ENCODE data around the gene DENND1A. TPM values are rescaled to one million over a fixed set of nuclear protein-coding genes. Genes with fewer than 3 reads are reported as not detected.

The DENND1A gene
- total and polyA plus RNA-seq, 2 of the 13 experiments (the other 11 are each of a cell fraction or from before 2014, with no cell fraction given) = 14.8 to 30.1 TPM

DNA sequence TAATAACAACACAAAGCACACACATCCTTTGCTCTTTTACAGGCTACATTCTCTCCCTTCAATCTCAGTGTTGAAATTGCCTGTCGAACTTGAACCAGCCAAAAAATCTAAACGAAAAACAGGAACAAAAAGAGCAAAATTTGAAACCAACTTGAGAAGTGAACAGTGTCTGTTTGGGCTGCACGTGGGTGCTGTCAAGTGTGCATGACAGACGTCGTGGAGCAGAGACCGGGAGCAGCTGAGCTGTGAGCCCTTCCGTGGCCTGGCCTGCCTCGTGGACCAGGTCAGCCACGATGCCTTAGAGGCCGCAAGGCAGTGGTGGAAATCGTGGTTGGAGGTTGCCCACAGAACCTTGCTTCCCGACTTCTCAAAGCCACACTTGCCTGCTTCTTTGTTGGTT lies 34.8 kb upstream of the DENND1A start:
- H3K27me3 ChIP-seq (ENCODE audit: control insufficient read depth in 1 of 2, insufficient read depth in 2 of 2, low read length in 2 of 2) = peaks cover 0 to 22% of the 10 kb centered on the region in 2 experiments
- no TSS peak for BruUV-seq (replicated peaks)
- no peak overlapping the region for H3K9ac ChIP-seq (ENCODE audit: insufficient read depth, low read depth, low read length)
- H3K4me2 ChIP-seq (ENCODE audit: low read depth, low read length) = no peak overlapping the region
- H2AFZ ChIP-seq (ENCODE audit: low read length) = no peak overlapping the region
- H3K9me3 ChIP-seq (ENCODE audit: low read length) = no peaks in the 10 kb centered on the region
- DNase-seq (ENCODE audit: low spot score) = no peak
- no peak for TF ChIP-seq PHF8 (CRISPR knock-in tag; IDR thresholded peaks at IDR 0.05)
- H3K36me3 ChIP-seq (replicated peaks in 1 of 2; ENCODE audit: control insufficient read depth in 1 of 2, insufficient read depth in 2 of 2, low read length in 2 of 2) = no peaks in the 10 kb centered on the region
- no peak overlapping the region for H3K4me3 ChIP-seq (replicated peaks in 1 of 3; ENCODE audit: insufficient read depth in 1 of 3, low read depth in 2 of 3, low read length in 3 of 3)
- no peaks in the 10 kb centered on the region for H3K79me2 ChIP-seq (ENCODE audit: insufficient read depth, low read length)
- no peak for FAIRE-seq
- no peaks in the 10 kb centered on the region for H3K4me1 ChIP-seq (ENCODE audit: insufficient read depth, low read length)
- POLR2A ChIA-PET = no interaction called here
- intact Hi-C loops (cut with micrococcal nuclease; ENCODE audit: unreplicated experiment) = no loop called here
- no peaks in the 10 kb centered on the region for H4K20me1 ChIP-seq (ENCODE audit: insufficient read depth, low read length)
- H3K27ac ChIP-seq (ENCODE audit: extremely low read length, insufficient read depth, low read length) = no peak overlapping the region
- 46% methylated on average over 10 of the region's 12 CpGs for WGBS (ENCODE audit: low lambda C conversion rate)
- in situ Hi-C loops (cut with HindIII; ENCODE audit: extremely low pct_ligation_motif_present, low pct_unique_long_range_greater_than_20kb) = no loop called here
- ATAC-seq = no peak
- CTCF ChIA-PET (ENCODE audit: low intra/inter-chr PET ratio, low total read pairs) = no interaction called here

DNA sequence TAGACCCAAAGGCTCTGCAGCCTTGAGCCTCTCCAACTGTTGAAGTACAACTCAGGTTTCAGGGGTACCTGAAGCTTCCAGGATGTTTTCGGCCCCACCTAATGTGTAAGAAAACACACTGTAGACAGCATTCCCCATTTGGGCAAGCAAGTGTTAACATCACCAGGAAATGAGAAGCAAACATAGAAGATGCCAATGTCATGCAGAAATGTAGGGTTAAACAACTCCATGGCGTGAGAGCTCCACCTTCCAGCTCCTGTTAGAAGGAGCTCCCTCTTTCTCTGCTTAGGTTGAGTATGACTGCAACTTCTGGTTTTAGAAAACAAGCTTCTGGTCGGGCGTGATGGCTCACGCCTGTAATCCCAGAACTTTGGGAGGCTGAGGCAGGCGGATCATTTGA lies 31.0 kb upstream of the DENND1A start:
- H3K4me2 ChIP-seq (ENCODE audit: low read depth, low read length) = no peak overlapping the region
- no peak overlapping the region for H3K4me3 ChIP-seq (replicated peaks in 1 of 3; ENCODE audit: insufficient read depth in 1 of 3, low read depth in 2 of 3, low read length in 3 of 3)
- H3K9me3 ChIP-seq (ENCODE audit: low read length) = no peaks in the 10 kb centered on the region
- in situ Hi-C loops (cut with HindIII; ENCODE audit: extremely low pct_ligation_motif_present, low pct_unique_long_range_greater_than_20kb) = no loop called here
- H3K79me2 ChIP-seq (ENCODE audit: insufficient read depth, low read length) = no peaks in the 10 kb centered on the region
- DNase-seq (ENCODE audit: low spot score) (no peak), ATAC-seq (no peak), FAIRE-seq (no peak)
- no peak overlapping the region for H3K9ac ChIP-seq (ENCODE audit: insufficient read depth, low read depth, low read length)
- H3K27me3 ChIP-seq (ENCODE audit: control insufficient read depth in 1 of 2, insufficient read depth in 2 of 2, low read length in 2 of 2) = peaks cover 2 to 21% of the 10 kb centered on the region in 2 experiments; a peak in 4 of 5 replicates
- intact Hi-C loops (cut with micrococcal nuclease; ENCODE audit: unreplicated experiment) = no loop called here
- H3K4me1 ChIP-seq (ENCODE audit: insufficient read depth, low read length) = no peaks in the 10 kb centered on the region
- H3K27ac ChIP-seq (ENCODE audit: extremely low read length, insufficient read depth, low read length) = no peak overlapping the region
- H3K36me3 ChIP-seq (replicated peaks in 1 of 2; ENCODE audit: control insufficient read depth in 1 of 2, insufficient read depth in 2 of 2, low read length in 2 of 2) = no peaks in the 10 kb centered on the region
- CTCF ChIA-PET (ENCODE audit: low intra/inter-chr PET ratio, low total read pairs) = no interaction called here
- POLR2A ChIA-PET = no interaction called here
- no peak overlapping the region for H2AFZ ChIP-seq (ENCODE audit: low read length)
- H4K20me1 ChIP-seq (ENCODE audit: insufficient read depth, low read length) = no peaks in the 10 kb centered on the region
- 41% methylated on average over 6 of the region's 6 CpGs for WGBS (ENCODE audit: low lambda C conversion rate)
- BruUV-seq (replicated peaks) = no TSS peak
- no peak for TF ChIP-seq NFRKB (IDR thresholded peaks at IDR 0.05)
- TF ChIP-seq ZNF652 (CRISPR knock-in tag; IDR thresholded peaks at IDR 0.05; ENCODE audit: borderline replicate concordance, low read depth) = peak; percentile 83
- TF ChIP-seq, protein P1, sequence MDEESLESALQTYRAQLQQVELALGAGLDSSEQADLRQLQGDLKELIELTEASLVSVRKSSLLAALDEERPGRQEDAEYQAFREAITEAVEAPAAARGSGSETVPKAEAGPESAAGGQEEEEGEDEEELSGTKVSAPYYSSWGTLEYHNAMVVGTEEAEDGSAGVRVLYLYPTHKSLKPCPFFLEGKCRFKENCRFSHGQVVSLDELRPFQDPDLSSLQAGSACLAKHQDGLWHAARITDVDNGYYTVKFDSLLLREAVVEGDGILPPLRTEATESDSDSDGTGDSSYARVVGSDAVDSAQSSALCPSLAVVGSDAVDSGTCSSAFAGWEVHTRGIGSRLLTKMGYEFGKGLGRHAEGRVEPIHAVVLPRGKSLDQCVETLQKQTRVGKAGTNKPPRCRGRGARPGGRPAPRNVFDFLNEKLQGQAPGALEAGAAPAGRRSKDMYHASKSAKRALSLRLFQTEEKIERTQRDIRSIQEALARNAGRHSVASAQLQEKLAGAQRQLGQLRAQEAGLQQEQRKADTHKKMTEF (CRISPR knock-in tag; IDR thresholded peaks at IDR 0.05) = no peak
- TF ChIP-seq, protein P2, sequence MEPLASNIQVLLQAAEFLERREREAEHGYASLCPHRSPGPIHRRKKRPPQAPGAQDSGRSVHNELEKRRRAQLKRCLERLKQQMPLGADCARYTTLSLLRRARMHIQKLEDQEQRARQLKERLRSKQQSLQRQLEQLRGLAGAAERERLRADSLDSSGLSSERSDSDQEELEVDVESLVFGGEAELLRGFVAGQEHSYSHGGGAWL (CRISPR knock-in tag; IDR thresholded peaks at IDR 0.05) = no peak
- TF ChIP-seq IRX3 (CRISPR knock-in tag; IDR thresholded peaks at IDR 0.05; ENCODE audit: borderline replicate concordance, low read depth) = no peak
- no peak for TF ChIP-seq JUND (CRISPR knock-in tag; IDR thresholded peaks at IDR 0.05)
- no peak for TF ChIP-seq DNMT3B (CRISPR knock-in tag; conservative IDR thresholded peaks at IDR 0.05)
- TF ChIP-seq, protein P3, sequence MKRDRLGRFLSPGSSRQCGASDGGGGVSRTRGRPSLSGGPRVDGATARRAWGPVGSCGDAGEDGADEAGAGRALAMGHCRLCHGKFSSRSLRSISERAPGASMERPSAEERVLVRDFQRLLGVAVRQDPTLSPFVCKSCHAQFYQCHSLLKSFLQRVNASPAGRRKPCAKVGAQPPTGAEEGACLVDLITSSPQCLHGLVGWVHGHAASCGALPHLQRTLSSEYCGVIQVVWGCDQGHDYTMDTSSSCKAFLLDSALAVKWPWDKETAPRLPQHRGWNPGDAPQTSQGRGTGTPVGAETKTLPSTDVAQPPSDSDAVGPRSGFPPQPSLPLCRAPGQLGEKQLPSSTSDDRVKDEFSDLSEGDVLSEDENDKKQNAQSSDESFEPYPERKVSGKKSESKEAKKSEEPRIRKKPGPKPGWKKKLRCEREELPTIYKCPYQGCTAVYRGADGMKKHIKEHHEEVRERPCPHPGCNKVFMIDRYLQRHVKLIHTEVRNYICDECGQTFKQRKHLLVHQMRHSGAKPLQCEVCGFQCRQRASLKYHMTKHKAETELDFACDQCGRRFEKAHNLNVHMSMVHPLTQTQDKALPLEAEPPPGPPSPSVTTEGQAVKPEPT (CRISPR knock-in tag; IDR thresholded peaks at IDR 0.05; ENCODE audit: low read depth) = no peak
- TF ChIP-seq STAG1 (CRISPR knock-in tag; IDR thresholded peaks at IDR 0.05) = peak; percentile 16; the same call in 1 of the 2 replicates
- TF ChIP-seq ZNF501 (CRISPR knock-in tag; IDR thresholded peaks at IDR 0.05) = no peak
- TF ChIP-seq, protein P4, sequence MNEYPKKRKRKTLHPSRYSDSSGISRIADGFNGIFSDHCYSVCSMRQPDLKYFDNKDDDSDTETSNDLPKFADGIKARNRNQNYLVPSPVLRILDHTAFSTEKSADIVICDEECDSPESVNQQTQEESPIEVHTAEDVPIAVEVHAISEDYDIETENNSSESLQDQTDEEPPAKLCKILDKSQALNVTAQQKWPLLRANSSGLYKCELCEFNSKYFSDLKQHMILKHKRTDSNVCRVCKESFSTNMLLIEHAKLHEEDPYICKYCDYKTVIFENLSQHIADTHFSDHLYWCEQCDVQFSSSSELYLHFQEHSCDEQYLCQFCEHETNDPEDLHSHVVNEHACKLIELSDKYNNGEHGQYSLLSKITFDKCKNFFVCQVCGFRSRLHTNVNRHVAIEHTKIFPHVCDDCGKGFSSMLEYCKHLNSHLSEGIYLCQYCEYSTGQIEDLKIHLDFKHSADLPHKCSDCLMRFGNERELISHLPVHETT (CRISPR knock-in tag; conservative IDR thresholded peaks at IDR 0.05) = no peak
- no peak for TF ChIP-seq ZNF264 (CRISPR knock-in tag; IDR thresholded peaks at IDR 0.05)
